DND-41 (cell line): ENCODE results near the gene LILRB3.

Experiments
- EZH2 ChIP-seq: IDR thresholded peaks from 3 replicates; pipeline ENCODE4 v1.6.1; 2012; ENCODE audit warnings: borderline replicate concordance, low read depth, mild to moderate bottlenecking, moderate library complexity, low read length, inconsistent platforms; ENCODE audit not compliant: severe bottlenecking
- TF ChIP-seq, protein P1 (sequence below): IDR thresholded peaks from 2 replicates; pipeline ENCODE4 v1.5.1; 2012; ENCODE audit warnings: borderline replicate concordance, low read length, moderate library complexity, mild to moderate bottlenecking; ENCODE audit not compliant: poor library complexity, severe bottlenecking; ENCODE audit errors: extremely low read depth

DNA sequence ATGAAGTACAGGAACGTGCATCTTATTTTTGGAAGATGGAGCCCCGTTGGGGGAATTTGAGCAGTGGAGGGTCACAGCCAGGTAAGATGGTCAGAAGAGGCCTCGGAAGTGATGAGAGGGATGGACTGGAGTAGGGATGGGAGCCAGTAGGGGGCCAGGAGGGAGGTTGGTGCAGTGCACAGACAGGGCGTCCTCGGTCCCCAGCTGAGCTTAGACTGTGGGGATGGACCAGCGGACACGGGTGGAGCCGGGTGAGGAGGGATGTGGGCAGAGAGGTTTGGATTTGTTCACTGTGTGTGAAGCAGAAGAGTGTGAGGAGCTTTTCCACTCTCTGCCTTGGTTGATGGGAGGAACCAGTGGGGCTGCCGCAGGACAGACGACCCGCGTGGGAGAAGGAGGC lies 11.6 kb downstream of the LILRB3 start:
- TF ChIP-seq EZH2, result no peak
- TF ChIP-seq, protein P1, sequence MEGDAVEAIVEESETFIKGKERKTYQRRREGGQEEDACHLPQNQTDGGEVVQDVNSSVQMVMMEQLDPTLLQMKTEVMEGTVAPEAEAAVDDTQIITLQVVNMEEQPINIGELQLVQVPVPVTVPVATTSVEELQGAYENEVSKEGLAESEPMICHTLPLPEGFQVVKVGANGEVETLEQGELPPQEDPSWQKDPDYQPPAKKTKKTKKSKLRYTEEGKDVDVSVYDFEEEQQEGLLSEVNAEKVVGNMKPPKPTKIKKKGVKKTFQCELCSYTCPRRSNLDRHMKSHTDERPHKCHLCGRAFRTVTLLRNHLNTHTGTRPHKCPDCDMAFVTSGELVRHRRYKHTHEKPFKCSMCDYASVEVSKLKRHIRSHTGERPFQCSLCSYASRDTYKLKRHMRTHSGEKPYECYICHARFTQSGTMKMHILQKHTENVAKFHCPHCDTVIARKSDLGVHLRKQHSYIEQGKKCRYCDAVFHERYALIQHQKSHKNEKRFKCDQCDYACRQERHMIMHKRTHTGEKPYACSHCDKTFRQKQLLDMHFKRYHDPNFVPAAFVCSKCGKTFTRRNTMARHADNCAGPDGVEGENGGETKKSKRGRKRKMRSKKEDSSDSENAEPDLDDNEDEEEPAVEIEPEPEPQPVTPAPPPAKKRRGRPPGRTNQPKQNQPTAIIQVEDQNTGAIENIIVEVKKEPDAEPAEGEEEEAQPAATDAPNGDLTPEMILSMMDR, result no peak
